GM18870 (cell line): Measurements from ENCODE around the gene CHPF.

ENCODE experiments used
- ATAC-seq: cut with Tn5 transposase; IDR thresholded peaks from one replicate; pipeline ENCODE4 v1.9.1; 2021; ENCODE audit warnings: moderate library complexity; ENCODE audit not compliant: unreplicated experiment

The CHPF gene

DNA sequence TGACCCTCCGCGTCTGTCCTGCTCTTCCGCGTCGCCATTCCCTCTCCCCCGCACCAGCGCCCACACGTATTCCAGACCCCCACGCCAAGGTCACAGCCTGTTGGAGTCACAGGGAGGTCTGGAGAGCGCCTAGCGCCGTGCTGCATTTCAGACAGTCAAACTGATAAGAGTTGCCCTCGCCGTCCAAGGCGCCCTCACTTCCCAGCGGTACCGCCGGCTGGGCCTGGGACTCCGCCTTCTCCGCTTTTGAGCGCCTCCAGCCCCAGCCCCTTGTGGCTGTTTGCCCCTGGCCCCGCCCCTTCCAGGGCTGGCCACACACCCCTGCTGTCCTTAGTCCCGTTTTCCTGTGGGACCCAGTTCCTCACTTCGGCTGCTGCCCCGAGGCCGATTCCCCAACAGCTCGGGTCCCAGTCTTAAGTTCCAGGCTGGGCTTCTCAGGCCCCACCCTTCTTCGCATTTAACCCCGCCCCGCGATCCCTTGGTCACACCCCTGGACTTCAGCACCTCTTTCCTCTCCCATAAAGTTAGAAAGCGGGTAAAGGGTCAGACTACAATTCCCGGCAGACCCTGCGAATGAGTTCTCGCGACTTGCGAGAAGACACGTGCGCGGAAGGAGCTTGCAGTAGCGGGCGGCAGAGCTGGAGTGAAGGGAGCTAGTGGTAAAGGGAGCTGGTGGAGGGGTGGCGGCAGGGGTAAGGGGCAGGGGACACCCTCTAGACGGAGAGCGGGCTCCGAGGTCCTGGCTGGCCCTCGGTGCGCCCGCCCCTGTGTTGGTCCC, 45.1 kb downstream of the CHPF start, which contains the start of gene GMPPA:
GMPPA (plus strand) TSS at position 612 of the 778 bp plus-strand sequence. CDS start 1,085 bp downstream, outside the sequence.
- ATAC-seq: peak; percentile 94

DNA sequence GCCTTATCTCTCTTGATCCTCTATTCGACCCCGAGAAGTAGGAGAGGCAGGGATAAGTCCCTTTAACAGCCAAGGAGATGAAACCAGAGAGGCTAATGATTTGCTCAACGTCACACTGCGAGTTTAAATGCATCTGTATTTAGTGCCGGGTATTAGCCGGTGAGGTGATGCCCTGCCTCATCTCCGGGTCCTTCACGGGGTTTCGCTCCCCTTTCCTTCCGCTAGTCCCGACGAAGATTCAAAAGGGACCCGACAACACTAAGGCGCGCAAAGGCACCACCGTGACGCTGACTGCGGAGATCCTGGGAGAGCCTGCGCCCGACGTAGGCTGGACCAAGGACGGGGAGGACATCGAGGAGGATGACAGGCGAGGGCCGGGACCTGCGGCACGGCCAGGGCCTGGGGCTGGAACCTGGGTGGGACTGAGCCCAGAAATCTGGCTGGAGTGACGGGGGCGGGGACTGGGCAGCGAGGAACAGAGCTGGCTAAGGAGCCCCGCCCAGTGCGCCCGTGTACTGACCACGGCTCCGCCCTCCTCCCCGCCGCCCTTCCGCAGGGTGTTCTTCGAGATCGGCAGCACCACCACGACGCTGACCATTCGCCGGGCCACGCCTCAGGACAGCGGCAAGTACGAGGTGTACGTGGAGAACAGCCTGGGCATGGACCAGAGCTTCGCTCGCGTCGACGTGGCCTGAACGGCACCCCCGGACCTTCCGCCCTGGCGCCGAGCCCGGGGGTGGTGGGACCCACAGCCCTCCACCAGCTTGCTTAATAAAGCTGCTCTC, 45.9 kb downstream of the CHPF start:
- ATAC-seq: no peak

DNA sequence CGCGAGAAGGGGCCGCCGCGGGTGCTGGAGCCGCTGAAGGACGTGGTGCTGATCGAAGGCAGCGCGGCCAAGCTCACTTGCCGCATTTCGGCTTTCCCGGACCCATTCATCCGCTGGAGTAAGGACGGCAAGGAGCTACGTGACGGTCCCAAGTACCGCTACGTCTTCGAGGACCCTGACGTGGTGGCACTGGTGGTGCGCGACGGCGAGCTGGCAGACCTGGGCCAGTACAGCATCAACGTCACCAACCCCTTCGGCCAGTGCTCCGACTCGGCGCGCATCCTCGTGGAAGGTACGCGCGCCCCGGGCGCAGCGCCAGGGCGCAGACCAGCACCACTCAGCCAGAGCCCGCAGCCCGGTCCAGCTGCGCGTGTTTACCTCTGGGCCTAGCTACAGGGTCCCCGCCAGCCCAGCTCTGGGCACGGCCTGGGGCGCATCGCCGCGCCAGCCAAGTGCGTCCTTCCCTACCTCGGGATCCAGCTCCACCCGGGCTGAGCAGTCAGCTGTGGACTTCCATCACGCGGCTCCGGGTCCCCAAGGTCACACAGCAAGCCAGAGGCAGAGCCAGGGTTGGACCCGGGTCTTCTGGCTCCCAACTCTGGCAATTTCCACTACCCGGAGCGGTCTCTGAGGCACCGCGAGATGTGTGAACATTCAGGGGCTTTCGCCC, 46.6 kb downstream of the CHPF start:
- ATAC-seq: no peak

DNA sequence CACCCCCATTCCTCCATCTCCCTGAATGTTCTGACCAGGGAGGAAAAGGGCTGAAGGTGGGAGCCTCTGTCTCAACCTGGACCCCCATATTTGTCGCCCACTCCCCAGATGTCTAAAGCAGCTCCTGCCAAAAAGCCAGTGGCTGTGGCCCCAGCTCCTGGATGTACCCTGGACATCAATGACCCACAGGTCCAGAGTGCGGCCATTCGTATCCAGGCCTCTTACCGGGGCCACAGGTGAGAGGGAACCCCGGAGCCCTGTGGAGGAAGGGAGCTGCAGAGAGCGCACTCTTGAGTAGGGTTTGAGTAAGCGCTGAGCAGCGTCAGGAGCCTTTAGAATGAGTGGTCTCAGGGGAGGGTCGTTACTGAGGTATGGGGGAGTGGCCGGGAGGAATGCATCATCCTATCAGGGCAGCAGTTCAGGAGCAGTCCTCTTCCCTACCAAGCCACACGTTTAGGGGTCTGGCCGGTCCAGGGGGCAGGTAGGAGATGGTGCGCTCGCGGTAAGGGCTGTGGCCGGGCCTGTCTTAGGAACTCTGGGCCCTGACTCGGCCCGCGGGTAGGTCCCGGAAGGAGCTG, 47.3 kb downstream of the CHPF start:
- ATAC-seq: no peak

DNA sequence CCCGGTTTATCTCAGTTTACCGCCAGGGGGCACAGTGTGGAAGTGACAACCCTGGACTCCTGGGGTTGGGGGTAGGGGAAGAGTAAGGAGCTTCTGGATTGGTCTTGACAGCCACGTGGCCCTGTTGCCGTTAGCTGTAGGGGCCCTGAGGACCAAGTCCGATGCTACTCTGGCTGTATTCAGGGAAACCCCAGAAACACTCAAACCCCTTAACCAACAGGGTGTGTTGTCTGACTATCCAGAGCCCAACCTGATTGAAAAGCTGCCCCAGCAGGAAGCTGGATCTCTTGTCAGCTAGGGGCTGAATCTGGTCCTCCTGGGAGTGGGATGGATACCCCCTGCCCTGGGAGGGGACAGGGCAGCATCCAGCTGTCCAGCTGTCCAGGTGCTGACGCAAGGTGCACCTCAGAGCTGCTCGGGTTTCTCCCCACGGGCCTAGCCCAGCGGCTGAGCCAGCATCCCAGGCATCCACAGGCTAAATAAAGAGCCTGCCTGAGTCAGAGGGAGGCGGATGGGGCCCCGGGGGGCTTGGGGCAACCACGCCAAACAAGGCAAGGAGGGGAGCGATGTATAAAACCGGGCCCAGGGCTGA, 48.0 kb downstream of the CHPF start:
- ATAC-seq: no peak

DNA sequence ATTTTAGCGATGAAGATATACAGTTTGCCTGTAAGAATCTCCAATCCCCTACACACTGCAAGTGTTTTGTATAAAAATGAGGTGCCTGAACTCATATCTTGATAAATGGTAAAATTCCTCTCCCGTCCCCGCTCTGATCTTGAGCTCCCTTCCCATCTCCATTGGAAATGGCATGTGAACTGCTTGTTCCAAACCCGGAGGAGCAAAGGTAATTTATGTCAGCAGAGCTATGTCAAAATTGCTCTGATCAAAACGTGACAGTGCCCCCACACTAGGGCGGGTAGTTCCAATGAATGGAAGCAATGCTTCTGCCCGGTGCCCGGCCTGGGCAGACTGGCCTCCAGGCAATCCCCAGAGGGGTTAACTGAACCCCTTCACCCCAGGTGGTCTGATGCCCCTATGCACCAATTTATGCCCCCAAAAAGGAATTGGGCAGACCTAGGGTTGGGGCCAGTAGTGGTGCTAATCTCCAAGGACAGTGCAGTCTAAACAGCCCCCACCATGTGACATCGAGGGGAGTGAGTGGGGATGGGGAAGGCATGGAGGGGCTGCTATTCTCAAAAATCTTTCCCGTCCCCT, 48.6 kb downstream of the CHPF start:
- ATAC-seq: no peak

DNA sequence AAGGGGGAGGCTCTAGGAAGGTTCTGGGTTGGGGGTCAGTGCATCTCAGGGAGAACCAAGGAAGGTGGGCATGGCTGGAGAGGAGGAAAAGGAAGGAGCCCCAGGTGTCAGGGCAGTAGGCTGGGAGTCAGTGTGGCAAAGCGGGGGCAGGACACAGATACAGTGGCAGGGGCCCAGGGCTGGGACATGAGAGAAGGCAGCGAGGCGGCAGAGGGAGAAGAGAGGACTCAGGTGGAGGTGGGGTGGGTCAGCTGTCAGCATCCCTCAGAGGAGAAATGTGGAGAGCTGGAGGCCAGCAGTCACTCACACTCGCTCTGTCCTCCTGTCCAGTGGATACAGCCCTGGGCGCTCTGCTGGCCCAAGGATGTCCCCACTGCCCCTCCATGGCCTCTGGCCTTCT, 50.5 kb downstream of the CHPF start:
- no peak for ATAC-seq

DNA sequence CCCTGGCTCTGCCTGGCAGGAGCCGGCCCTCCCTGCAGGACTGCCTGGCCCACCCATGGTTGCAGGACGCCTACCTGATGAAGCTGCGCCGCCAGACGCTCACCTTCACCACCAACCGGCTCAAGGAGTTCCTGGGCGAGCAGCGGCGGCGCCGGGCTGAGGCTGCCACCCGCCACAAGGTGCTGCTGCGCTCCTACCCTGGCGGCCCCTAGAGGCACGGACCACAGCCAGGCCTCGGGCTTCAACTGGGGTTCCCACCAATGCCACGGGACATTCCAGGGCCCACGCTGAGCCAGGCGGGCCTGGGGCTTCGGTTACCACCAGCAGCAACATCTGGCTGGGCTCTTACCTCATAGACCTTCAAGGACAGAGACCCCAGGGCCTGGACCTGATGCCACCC, 51.0 kb downstream of the CHPF start:
- no peak for ATAC-seq

DNA sequence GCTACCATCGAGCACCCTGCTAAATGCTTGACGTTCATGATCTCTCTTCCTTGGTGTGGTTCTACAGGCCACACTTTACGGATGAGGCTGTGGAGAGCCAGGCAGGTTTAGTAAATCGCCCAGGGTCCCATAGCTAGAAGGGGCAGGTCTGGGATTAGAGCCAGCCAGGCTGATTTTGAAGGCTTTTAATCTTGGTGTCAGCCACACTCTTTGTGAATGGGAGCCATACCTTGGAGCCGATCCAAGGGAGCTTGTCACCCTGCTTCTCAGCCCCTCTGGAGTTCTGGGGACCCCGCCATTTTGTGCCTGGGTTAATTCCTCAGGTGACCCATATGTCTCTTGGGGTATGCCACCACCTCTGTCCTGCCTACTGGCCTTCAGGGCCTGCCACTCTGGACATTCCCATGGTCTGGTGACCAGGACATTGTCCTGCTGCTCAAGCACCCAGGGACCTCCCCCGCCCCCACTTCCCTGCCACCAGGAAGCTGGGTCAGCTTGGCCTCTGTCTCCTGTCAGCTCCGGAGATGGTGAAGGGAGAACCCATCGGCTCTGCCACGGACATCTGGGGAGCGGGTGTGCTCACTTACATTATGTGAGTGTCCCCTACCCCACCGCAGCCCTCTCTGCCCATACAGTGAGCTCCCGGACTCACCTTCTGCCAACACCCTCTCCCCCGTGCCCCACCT, 52.2 kb downstream of the CHPF start:
- no peak for ATAC-seq

DNA sequence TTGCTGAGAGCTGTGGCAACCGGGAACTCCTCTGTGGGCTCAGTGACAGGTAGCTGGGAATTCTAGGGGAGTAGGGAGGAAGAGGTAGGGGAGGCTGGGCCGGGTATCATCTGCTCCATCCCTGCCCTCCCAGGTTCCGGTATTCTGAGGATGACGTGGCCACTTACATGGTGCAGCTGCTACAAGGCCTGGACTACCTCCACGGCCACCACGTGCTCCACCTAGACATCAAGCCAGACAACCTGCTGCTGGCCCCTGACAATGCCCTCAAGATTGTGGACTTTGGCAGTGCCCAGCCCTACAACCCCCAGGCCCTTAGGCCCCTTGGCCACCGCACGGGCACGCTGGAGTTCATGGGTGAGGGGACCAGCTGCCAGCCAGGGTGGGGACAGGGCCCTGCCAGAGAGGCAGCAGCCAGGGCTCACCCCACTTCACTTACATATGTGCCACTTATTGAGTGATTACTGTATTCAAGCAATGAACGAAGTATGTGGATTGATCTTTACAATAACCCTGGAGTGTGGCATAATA, 52.9 kb downstream of the CHPF start:
- no peak for ATAC-seq

DNA sequence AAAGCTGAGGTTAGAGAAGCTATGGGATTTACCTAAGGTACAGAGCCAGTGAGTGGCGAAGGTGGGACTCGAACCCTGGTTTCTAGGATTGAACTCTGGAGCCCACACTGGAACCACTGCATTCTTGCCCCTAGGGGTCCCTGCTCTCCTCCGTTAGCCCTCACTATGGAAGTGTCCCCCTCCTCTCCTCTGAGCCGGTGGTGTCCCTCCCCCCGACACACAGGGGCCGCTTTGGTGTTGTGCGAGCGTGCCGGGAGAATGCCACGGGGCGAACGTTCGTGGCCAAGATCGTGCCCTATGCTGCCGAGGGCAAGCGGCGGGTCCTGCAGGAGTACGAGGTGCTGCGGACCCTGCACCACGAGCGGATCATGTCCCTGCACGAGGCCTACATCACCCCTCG, 53.4 kb downstream of the CHPF start:
- ATAC-seq: no peak

DNA sequence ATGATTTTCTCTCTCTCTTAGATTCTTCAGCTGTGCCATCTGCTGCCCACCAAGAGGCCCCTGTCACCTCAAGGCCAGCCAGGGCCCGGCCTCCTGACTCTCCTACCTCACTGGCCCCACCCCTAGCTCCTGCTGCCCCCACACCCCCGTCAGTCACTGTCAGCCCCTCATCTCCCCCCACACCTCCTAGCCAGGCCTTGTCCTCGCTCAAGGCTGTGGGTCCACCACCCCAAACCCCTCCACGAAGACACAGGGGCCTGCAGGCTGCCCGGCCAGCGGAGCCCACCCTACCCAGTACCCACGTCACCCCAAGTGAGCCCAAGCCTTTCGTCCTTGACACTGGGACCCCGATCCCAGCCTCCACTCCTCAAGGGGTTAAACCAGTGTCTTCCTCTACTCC, 54.3 kb downstream of the CHPF start:
- no peak for ATAC-seq
